Measurements from ENCODE around the gene GREB1.

Gene GREB1

DNA sequence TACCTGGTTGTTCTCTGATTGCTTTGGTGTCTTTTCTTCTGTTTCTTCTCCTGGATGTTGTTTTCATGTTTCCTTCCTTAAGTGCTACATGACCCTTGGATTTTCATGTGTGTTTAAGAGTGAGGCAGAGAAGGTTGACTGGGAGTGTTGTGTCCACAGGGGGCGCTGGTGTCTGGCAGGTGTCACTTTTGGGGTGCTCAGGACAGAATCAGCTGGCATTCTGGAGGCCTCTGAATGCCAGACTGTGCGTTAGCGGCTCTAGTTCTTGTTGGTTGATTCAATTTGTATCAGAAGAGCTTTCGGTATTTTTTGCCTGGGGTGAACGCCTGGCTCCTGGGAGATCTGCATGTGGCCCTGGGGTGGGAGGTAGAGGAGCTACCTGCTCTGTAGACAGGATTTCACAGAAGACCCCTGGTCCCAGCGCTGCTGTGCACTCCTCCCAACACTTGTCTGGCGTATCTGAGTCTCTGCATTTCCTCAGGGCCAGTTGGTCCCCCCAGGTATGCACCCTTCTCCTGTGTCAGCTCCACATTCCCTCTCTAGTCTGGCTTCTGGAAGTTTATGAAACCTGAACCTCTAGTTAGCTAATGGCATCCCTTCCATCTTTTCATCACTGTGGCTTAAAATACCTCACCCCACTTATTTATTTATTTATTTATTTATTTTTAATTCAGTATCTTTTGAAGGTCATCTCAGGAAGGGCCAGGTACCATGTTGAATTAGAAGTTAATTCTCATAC, 1.1 kb downstream of the GREB1 start:
- in situ Hi-C loops (cut with HindIII; ENCODE audit: low sequenced_read_pairs): no loop called here

- in situ Hi-C loops (cut with HindIII; ENCODE audit: low sequenced_read_pairs): no loop called here
These were observed 2.1 kb downstream of the GREB1 start for GRCh38 chr2:11535899-11536344.

DNA sequence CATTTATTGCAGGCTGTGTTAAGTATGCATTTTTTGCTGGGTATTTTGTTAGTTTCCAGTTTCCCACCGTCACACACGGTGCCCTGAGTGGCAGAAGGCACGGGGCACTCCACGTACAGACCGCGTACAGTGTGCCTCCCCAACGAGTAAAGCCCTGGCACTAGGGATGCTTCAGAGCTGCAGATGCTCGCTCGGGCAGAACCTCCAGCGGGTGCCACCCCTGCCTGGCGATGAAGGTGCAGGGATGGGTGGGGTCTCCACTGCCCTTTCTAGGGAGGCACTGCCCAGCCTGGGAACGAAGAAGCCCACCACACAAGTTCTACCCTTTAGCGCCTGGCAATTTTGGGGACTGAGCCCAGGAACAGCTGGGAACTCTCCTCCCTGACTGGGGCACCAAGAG, 4.1 kb downstream of the GREB1 start:
- in situ Hi-C loops (cut with HindIII; ENCODE audit: low sequenced_read_pairs): no loop called here

- in situ Hi-C loops (cut with HindIII; ENCODE audit: low sequenced_read_pairs): no loop called here
These were observed 5.7 kb downstream of the GREB1 start for GRCh38 chr2:11539317-11540147.

DNA sequence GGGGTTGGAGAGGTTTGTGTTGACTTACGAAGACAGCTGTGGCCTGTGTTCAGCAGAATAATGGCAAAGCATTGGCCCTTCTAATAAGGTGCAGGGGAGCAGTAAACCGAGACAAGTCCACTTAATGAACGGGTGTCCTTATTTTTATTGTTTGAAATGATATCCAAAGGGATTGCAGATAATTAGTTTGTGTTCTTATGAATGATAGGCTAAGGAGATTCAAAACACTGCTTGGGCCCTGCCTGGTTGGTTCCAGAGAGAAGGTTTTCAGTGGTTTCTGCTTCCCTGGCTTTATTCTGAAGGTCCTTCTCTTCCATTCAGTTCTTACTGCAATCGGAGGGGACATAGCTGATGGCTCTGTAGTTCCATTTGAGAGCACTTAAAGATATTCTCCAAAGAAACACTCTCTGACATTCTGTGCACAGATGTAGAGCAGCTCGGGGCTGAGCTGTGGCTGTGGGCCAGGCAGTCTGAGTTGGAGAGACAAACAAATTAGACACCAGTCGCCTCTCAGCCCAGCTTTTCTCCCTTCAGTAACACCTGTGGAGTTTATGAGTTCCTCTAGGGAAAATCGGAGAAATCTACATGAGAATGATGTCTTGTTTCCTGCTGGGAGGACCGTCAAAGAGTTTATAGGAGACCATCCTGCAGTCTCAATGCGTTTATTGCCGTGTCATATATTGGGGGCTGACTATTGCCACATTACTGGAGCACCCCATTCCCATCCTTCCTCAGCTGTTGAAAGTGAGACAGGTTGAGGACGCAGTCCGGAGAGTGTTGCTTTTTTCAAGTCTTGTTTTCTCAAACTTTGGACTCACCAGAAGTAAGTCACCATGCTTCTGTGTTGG, 6.5 kb downstream of the GREB1 start:
- in situ Hi-C loops (cut with HindIII; ENCODE audit: low sequenced_read_pairs): no loop called here

DNA sequence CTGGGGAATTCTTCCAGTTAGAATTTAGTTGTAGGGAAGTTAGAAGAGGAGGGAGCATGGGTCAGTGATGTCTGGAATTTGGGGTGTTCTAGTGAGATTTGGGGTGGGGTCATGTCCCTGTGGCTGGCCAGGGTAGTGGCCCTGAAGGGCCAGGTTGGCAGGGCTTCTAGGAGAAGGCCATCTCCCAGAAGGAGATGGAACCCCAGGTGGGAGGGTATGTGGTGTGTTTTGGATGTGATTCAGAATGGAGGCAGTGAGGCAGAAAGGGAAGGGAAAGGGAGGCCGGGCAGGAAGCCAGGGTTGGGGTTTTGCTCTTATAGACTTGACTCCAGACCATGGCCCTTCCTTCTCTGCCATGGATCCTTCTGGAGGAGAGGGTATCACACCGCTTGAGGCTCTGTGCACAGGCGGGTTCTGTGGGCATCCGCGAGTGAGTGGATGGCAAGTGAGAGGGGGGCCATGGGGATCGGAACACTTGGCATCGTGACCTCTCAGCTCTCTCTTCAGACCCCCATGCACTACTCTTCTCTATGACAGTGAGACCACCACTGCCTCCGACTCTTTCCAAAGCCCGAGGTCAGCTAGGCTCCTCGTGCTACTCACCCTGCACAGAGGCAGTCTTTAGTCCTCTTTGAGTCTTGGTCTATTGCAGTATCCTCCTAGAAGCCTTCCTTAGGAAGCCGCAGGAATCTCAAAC, 7.3 kb downstream of the GREB1 start:
- in situ Hi-C loops (cut with HindIII; ENCODE audit: low sequenced_read_pairs): no loop called here

DNA sequence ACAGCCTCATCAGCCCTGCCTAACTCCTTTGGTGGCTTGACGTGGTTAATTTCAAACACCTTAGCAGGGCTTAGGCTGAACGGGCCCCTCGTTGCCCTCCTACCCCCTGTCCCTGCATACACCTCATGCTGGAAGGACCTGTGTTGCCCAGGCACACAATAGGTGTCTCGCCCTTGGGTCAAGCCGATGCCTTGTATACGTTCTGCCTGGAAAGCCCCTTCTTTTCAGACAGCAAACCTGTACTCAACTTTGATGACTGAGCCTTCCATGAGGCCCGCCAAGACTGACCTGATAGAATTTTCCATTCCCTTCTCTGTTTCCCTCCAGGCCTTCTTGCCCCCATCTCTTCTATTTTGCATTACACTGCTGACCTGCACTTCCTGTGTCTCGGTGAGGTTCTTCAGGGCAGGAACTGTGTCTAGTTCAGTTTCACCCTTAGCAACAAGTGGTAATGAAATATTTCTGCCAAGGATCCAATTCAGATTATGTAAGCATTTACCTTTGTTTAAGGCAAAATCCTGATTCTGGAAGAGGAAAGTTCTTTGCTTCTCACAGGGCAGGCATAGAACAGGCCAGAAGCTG, 7.9 kb downstream of the GREB1 start:
- in situ Hi-C loops (cut with HindIII; ENCODE audit: low sequenced_read_pairs): no loop called here

DNA sequence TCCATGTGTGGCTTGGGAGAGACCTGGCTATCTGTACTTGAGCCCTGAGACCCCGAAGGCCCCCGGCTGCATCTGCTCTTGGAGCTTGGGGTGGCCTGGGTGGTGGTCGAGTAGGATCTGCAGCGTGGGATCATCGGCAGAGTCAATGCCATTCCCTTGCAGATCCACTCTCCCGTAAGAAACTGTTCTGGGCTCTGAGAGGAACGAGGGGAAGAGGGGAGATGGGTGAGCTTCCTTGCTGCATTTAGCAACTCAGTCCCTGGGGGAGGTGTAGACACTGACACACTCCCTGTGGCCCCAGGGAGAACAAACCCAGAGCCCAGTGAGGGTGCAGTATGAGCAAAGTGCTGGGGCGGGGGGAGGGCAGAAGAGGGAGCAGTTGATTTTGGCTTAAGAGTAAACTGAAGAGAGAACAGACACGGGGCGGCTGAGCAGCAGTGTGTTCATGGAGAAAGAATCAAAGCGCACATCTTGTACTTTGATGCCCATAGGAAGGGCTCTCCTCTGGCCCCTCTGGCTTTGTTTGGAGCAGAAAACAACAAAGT, 8.5 kb downstream of the GREB1 start:
- in situ Hi-C loops (cut with HindIII; ENCODE audit: low sequenced_read_pairs): no loop called here

DNA sequence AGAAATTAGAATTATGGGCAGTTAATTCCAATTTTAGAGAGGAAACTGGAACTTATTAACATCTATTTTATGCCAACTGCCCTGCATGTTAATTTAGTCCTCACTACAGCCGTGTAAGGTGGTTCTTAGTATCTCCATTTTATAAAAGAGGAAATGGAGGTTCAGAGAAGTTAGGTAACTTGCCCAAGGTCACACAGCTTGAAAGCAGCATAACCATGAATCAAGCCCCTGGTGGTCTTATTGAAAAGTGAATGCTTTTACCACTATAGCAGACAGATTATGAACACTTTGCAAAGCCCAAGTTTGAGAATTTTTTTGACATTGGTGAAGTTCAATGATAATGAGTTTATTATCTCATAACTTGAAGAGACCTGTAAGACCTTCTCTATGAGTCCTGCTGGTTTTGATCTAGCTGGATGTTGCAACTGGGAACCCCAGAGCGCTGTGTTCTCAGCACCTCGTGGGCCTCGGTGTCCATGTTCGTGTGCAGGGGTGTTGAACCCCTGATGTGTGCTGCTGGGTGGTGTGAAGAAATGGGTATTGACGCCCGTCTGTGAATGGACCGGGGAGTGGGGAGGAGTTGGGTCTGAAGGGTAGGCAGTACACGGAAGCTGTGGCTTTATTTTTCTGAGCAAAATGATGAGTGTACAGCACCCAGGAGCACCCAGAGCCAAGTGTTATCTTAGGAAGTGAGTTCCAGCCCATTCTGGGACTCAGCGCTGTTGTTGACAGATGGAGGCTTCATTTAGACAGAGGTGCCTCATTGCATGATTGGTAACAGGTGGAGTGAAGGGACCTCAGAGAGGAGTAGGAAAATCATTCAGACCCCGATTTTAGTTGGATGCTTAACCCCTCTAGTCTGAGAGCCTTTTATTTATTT, 9.7 kb downstream of the GREB1 start:
- in situ Hi-C loops (cut with HindIII; ENCODE audit: low sequenced_read_pairs): no loop called here

- in situ Hi-C loops (cut with HindIII; ENCODE audit: low sequenced_read_pairs): no loop called here
These were observed 12.2 kb downstream of the GREB1 start for GRCh38 chr2:11546072-11546471.

GRCh38 chr2:11547912-11548497, 14.2 kb downstream of the GREB1 start:
- in situ Hi-C loops (cut with HindIII; ENCODE audit: low sequenced_read_pairs): no loop called here

- in situ Hi-C loops (cut with HindIII; ENCODE audit: low sequenced_read_pairs): loop anchor here (5.0 kb wide), 1 partner anchor 78 kb away; no protein-coding TSS in a partner anchor
These were observed 16.5 kb downstream of the GREB1 start for GRCh38 chr2:11550302-11550701.

GRCh38 chr2:11550901-11551568, 17.2 kb downstream of the GREB1 start:
- in situ Hi-C loops (cut with HindIII; ENCODE audit: low sequenced_read_pairs): loop anchor here (5.0 kb wide), 1 partner anchor 79 kb away; no protein-coding TSS in a partner anchor

DNA sequence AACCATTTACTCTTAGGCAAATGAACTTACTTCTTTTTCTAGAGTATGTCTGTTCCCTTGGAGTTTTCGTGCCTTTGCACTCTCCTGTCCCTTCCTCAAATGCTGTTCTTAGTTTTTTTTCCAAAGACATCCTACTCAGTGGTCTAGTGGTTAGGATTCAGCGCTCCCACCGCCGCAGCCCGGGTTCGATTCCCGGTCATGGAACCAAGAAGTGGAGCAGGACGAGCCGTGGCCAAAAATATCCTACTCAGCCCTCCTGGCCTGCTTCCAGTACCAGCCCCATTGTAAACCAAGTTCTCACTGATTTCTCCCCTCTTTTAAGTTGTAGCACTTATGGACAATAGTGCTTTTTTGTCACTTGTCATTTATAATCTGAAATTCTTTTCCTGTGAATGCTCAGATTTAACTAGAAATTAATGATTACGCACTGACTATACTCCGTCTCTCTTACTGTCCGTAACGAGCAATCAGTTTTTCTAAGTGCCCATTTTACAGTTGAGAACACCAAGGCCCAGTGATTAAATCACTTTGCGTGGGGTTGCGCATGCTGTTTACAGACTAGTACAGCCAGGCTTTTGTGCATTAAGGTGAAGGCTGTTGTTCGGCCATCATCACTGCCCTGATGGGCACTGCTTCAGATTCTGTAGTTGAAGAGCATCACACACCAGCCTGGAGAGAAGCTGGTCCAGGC, 17.9 kb downstream of the GREB1 start:
- in situ Hi-C loops (cut with HindIII; ENCODE audit: low sequenced_read_pairs): loop anchor here (5.0 kb wide), 1 partner anchor 79 kb away; no protein-coding TSS in a partner anchor

- in situ Hi-C loops (cut with HindIII; ENCODE audit: low sequenced_read_pairs): loop anchor here (5.0 kb wide), 1 partner anchor 80 kb away; no protein-coding TSS in a partner anchor
These were observed 18.4 kb downstream of the GREB1 start for GRCh38 chr2:11552260-11552638.

GRCh38 chr2:11553661-11554398, 20.0 kb downstream of the GREB1 start:
- in situ Hi-C loops (cut with HindIII; ENCODE audit: low sequenced_read_pairs): loop anchor here (5.0 kb wide), 1 partner anchor 82 kb away; no protein-coding TSS in a partner anchor

GRCh38 chr2:11554399-11554716, 20.5 kb downstream of the GREB1 start:
- in situ Hi-C loops (cut with HindIII; ENCODE audit: low sequenced_read_pairs): loop anchor here (5.0 kb wide), 1 partner anchor 82 kb away; no protein-coding TSS in a partner anchor
